ENCODE data around the gene MYO5A.
"Not testable (repeated sequence)": the region's sequence is repeated elsewhere in the genome, so short reads cannot be mapped to it uniquely, and the experiment has no call there.

The MYO5A gene

DNA sequence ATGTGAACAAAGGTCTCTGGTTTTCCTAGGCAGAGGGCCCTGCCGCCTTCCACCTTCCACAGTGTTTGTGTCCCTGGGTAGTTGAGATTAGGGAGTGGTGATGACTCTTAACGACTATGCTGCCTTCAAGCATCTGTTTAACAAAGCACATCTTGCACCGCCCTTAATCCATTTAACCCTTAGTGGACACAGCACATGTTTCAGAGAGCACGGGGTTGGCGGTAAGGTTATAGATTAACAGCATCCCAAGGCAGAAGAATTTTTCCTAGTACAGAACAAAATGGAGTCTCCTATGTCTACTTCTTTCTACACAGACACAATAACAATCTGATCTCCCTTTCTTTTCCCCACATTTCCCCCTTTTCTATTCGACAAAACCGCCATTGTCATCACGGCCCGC, 69.4 kb downstream of the MYO5A start:
- DNase-seq, result not testable (repeated sequence)

DNA sequence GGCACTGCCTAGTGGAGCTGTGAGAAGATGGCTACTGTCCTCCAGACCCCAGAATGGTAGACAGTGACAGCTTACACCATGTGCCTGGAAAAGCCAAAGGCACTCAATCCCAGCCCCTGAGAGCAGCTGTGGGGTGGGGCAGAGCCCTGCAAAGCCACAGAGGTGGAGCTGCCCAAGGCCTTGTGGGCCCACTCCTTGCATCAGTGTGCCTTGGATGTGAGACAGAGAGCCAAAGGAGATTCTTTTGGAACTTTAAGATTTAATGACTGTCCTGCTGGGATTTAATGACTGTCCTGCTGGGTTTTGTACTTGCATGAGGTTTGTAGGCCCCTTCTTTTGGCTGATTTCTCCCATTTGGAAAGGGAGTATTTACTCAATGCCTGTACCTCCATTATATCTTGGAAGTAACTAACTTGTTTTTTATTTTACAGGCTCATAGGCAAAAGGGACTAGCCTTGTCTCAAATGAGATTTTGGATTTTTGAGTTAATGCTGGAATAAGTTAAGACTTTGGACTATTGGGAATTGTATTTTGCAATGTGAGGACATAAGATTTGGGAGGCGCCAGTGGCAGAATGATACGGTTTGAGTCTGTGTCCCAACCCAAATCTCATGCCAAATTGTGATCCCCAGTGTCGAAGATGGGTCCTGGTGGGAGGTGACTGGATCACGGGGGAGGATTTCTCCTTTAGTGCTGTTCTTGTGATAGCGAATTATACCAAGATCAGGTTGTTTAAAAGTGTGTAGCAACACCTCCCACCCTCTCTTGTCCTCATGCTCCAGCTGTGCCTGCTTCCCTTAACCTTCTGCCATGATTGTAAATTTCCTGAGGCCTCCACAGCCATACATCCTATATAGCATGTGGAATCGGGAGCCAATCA, 80.4 kb downstream of the MYO5A start:
- no peak for DNase-seq

DNA sequence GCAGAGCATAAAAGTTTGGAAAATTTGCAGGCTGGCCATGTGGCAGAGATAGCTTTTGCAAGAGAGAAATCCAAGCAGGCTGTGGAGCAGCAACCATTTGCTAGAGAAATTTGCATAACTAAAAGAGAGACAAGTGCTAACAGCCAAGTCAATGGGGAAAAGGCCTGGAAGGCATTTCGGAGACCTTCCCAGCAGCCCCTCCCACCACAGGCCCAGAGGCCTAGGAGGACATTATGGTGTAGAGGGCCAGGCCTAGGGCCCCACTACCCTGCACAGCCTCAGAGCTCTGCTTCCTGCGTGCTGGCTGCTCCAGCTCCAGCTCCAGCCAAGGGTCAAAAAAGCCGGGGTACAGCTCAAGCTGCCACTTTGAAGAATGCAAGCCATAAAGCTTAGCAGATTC, 82.7 kb downstream of the MYO5A start:
- no peak for DNase-seq

DNA sequence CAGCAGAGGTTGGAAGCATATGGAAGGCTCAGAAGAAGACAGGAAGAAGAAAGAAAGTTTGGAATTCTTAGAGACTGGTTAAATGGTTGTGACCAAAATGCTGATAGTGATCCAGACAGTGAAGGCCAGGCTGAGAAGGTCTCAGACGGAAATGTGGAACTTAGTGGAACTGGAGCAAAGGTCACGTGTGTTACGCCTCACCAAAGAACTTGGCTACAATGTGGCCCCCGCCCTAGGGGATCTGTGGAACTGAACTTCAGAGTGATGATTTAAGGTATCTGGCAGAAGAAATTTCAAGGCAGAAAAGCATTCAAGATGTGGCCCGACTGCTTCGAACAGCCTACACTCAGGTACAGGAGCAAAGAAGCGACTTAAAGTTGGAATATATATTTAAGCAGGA, 83.1 kb downstream of the MYO5A start:
- no peak for DNase-seq

DNA sequence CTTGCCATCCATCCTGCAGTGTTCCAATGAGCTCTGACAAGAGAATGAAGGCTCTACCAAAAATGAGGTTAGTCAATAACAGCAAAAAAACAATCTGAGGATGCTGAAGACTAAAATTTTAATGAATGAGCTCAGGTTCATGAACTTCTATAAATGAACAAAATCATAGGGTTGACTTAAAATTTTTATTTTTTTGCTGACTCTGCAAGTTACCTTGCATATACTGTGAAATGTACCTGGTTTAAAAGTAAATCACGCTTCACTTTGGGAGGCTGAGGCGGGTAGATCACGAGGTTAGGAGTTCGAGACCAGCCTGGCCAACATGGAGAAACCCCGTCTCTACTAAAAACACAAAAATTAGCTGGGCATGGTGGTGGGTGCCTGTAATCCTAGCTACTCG, 85.5 kb downstream of the MYO5A start:
- DNase-seq, result not testable (repeated sequence)

DNA sequence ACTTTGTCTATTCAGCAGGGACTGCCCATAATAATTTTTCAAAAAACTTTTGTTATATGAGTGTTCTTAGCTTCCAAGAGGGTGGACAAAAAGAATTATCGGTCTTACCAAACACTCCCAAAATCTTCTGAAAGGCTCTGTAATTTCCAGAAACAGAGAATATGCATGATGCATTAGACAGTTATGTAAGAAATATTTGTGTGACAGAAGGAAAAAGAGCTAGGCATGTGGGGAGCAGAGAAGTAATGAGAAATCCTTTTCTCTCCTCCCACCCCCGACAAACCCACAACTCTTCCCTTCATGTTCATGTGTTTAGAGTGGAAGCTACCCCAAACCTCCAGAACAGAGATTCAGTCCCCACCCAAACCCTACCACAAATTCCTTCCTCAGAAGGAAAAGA, 86.8 kb downstream of the MYO5A start:
- DNase-seq, result no peak

DNA sequence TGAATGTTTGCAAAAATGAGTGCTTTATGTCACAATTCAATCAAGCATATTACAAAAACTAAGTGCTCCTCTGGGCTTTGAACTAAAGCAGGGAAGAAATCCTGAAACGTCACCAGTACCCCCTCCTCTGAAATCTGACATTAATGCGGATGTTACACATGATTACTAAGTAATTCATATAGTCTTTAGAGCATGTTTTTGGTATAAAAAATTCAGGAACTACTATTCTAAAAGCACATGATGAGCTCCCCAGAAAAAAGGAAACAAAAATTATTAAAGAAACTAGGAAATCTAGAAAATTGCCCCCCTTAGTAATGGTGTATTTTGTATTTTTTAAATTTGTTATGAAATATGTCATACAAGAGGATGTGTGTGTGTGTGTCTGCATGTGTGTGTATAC, 87.7 kb downstream of the MYO5A start:
- DNase-seq, result no peak

DNA sequence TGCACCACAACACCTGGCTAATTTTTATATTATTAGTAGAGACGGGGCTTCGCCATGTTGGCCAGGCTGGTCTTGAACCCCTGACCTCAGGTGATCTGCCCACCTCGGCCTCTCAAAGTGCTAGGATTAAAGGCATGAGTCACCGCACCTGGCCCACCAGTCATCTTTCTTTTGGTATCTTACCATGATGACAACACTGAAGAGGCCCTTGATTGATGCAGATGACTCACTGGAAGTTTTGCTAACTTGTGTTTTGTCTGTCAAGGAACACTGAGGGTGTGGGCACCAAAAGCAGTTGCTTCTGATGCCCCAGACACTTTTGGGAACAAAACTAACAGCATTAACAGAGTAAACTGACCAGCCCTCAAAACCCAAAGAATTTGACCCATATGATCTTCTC, 88.3 kb downstream of the MYO5A start:
- DNase-seq, result no peak

DNA sequence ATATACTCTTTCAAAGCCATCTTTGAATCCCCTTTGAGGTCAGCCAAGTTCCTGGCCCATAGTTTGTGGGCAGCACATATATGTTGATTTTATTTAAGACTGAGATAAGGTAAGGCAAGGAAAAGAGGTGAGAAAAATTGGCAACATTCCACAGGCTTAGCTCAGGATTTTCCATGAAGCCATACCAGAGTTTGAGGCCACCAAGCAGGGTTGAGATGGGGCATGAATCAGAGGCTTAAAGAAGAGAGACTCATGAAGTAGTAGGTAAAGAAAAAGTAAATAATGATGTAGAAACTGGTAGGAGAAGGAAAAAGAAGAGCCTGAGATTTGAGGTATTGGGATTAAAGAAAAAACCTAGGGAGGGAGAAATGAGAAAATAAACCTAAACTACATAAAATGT, 89.2 kb downstream of the MYO5A start:
- DNase-seq, result no peak

DNA sequence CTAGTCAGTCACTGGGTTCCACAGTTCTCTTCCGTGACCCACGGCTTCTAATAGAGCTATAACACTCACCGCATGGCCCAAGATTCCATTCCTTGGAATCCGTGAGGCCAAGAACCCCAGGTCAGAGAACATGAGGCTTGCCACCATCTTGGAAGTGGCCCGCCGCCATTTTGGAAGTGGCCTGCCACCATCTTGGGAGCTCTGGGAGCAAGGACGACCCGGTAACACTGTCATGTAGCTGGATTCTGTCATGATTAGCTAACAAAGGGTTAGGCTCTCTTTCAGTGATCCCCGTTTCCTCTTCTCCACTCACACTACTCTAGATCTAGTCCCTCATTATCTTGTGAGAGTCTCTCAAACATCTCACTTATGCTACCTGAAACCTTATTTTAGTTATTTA, 89.6 kb downstream of the MYO5A start:
- DNase-seq, result not testable (repeated sequence)

DNA sequence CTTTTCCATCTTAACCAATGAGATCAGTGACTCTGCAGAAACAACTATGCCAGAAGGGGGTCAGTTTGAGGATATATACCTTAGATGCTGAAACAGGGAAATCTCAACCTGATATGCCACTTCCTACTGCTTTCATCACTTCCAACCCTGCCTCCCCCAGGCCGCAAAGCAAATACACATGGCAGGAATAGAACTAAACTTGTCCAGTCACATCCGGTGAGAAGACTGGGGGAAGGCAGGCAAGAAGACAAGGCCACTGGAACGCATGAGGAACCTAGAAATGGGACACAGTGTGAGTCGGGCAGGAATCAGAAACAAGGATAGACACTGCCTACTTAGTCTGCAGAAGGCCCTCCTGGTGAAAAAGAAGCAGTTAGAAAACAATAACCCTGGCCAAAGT, 90.6 kb downstream of the MYO5A start:
- DNase-seq, result no peak

DNA sequence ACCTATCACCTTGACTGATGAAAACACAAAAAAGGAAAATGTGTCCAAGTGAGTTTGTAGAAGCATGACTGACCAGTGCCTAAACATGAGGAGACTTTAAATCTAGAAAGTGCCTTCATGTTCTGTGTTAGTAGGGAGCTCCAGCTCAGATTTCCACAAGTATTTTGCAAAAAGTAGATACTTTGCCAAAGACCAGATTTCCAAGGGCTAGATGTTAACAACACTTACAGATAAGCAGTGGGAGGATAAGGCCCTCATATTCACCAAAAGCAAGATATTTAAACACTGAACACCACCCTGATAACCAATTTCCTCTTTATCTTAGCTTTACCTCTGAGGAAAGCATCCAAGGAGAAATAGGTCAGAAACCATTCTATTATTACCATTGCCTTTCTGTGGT, 91.0 kb downstream of the MYO5A start:
- no peak for DNase-seq

DNA sequence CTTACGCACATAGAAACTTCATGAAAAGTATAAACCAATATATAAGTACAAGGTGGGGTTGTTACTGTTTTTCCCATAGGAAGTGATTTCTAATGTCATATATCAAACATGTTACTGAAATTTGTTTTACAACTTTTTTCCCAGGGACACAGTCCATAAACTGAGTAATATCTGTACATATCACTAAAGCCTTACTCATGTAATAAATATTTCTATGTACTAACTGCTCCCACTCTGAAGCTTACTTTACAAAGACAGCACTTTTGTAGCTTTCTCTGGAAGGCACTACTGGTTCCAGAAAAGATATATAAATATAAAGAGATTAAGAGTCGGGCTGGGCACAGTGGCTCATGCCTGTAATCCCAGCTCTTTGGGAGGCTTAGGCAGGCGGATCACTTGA, 91.7 kb downstream of the MYO5A start:
- no peak for DNase-seq

DNA sequence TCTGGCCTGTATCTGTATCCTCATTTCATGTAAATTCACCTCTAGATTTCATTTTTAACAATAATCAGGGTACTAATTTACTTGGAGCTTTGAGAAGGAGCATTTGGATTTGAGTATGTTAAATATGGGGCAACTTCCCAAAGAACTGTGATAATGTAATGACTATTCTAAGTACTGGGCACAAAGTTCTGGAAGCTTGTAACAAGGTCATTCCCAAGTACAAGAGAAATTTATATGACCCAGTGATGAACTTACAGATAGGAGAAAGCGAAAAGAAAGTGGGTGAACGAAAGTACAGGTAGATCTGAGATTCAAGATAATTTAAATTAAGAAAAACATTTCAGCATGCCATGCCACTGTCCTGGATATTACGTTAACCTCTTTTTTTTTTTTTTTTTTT, 93.8 kb downstream of the MYO5A start:
- no peak for DNase-seq

DNA sequence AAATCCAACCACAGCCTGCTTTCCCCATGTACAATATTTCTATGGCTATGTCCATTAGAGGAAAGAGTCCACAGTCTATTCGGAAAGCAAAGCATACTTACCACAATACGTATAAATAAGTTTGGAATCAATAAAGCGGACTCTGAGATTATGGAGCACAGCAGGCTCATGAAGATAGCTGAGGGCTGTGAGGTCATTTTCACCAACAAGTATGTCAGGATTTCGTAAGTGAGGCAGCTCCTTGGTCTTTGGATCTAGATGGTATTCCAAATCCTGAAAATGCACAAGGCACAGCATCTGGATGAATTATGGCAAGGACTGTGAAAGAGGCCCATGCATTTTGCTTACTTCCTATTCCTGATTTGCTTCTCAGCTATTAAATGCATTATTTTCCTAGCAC, 100.4 kb downstream of the MYO5A start:
- no peak for DNase-seq

DNA sequence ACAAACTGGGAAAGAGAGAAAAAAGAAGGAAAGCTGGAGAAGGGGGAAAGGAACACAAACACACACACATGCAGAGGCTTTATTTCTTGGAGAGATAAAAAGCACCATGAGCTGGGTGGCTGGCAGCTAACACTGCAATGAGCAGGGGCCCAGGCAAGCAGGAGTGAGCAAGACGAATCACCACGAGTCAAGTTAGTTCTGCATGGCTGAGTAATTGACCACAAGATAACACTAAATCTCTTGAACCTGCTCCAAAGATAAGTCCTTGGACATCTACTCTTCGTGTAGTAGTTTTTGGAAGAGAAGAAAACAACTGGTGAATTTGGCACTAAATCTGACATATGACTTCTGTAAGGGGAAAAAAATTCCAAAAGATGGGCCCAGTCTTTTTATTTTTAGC, 100.9 kb downstream of the MYO5A start:
- no peak for DNase-seq

DNA sequence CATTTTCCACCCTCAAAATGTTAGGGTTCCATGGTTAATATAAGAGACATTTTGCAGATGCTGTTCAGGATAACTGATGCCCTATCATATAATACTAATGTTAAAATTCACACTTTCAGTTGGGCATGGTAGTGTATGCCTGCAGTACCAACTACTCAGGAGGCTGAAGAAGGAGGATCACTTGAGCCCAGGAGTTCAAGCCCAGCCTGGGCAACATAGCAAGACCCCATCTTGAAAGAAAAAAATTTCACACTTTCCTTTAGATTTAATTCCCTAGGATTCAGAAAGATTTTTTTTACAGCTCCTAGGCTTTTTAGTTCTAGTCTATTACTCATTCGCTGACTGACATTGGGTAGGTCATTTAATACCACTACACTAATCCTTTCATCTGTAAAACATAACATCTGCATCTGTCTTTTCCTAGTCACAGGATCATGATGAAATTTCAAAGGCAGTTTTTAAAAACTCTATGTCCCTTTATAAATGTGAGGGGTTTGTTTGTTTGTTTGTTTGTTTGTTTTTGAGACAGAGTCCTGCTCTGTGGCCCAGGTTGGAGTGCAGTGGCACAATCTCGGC, 103.7 kb downstream of the MYO5A start:
- no peak for DNase-seq

DNA sequence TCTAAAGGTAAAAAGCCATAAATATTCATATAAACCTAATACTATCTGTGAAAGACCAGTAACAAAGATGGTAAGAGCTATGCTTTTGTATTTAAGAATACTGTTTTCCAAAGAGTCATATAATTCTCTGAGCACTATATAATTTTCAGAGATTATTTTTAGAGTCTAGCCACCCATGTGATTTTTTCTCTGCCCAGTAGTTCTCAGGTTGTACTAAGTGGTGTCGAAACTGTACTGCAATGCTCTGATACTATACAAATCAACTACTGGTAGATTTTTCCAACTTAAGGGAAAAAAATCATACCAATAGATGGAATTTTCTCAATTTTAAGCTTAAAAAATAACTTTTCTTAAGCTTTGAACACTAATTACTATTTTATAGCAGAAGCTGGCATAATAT, 104.8 kb downstream of the MYO5A start:
- DNase-seq, result no peak

DNA sequence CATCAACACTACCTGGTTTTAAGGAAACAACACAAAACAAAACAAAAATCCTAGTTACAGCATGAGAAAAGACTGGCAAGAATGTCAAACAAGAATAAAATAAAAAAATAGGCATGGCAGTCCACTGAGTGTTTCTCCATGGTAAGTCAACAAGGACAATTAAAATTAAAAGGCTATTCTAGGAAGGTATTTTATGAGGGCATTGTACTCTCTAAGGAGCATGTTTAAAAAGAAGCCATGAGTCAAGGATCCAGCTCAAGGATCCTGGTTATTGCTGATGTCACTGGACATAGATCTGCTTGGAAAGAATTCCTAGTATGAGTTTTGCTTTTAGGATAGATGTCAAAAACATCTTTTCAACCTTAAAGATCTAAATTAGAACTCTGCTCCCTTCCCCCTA, 106.7 kb downstream of the MYO5A start:
- no peak for DNase-seq

DNA sequence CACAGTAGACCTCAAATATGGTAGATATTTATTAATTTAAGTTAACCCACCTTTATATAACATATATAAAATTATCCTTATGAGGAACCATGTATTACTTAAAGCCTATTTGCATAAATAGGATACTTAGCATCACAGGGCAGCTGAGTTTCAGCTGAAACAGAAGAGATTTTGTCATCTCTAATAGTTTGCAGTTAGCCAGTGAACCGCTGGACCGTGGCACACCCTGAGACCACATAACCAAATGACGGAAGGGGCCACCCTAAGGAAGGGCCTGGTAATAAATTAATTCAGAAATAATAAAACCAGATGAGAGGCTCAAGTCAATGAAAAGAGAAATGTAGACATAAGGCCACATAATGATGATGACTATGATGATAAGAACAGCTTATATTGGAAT, 107.7 kb downstream of the MYO5A start:
- no peak for DNase-seq

DNA sequence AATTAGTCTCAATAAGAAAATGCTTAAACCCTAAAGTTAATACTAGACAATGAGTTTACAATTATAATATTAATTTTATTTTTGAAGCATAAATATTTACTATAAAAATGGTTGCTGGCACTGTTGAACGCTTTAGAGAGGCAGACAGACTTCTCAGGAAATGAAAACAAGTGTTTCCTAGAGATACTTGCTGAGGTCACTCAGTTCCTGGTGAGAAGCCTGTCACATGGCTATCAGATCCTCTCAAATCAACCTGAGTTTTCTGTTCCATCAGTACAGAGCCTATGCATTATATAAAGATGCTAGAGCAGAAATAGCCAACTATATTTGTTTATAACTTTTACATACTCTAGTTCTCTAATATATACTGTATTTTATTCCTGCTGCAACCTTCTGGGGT, 109.2 kb downstream of the MYO5A start:
- no peak for DNase-seq

DNA sequence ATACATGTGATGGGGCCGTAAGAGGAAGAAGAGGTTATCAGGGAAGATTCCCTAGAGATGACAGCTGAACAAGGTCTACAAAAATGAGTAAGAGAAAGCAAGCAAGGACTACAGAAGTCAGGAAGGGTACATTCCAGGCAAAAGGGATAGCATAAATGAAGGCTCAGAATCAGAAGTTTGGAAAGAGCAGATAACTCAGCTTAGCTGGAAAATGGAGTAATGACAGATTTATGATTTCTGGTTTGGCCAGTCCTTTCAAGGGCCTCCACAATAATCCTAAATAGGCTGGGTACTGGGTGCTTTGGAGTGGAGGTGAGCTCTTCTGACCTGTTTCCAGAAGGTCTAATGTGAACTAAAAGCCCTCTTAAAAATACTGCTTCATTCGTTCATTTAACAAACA, 110.7 kb downstream of the MYO5A start:
- no peak for DNase-seq

DNA sequence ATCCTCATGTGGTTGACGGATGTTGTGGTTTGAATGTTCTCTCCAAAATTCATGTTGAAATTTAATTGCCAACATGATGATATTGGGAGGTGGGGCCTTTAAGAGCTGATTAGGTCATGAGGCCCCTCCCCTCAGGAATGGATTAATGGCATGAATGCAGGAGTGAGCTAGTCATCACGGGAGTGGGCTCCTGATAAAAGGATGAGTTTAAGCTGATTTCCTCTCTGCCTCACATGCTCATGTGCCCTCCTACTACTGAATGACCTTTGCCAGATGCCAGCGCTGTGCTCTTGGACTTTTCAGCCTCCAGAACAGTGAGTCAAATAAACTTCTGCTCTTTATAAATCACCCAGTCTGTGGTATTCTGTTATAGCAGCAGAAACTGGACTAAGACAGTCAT, 111.2 kb downstream of the MYO5A start:
- DNase-seq, result no peak

DNA sequence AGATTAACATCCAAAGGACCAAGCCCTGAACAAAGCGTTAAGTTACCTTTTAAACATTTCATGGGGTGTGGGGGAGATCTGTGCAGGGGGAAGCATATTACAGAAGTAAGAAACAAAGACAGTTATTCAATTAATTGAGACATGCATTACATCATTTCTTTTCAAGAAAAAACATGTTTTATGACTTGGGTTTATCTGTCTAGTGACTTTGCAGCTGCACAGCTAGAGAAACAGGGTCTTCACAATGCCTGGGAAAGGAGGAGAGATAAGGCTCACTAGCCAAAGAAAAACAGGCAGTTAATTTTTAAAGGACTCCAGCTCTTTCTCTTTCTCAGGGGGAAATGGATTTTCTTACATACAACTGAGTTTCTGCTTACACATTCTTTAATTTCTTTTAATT, 112.1 kb downstream of the MYO5A start:
- not testable (repeated sequence) for DNase-seq

DNA sequence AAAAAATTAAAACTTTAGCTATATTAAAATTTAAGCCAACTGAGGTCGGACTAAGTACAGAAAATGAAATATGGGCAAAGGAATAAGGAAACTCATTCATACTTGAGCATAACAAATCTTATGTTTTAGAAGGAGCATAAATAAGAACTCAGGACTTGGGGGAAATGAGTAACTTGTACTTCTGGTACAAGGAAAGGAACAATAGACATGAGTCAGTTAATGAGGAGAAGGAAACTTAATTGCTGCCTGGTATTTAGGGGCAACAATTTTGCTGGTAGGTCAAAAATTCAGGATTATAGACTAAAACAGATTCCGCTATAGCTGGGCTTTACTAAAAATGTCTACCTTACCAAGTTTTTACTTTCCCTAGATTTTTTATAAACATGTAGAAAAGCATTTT, 113.1 kb downstream of the MYO5A start:
- no peak for DNase-seq
